Stimulated activated CD4-positive, alpha-beta T cell treated with anti-CD3 and anti-CD28 coated beads, Interleukin-2, amount 100 ng/mL, for 4 hours (primary cell): ENCODE measurements around the gene OR51M1.

ENCODE experiments used
- DNase-seq: peaks from one replicate; pipeline ENCODE4 v3.0.0-alpha.2; 2020; ENCODE audit warnings: low read depth

The OR51M1 gene

DNA sequence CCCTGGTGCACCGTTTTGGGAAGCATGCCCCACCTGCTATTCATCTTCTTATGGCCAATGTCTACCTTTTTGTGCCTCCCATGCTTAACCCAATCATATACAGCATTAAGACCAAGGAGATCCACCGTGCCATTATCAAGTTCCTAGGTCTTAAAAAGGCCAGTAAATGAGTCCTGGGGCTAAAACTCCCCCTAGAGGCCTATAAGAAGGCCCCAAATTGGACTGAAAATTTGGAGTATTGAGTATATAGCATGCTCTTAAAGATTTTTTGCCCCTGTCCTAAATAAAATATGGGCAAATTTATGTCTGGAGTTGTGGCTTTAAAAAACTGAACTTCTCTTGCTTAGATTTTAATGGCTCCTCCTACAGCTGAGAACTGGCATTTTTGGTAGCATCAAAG lies 6.6 kb downstream of the OR51M1 start:
- no peak for DNase-seq

DNA sequence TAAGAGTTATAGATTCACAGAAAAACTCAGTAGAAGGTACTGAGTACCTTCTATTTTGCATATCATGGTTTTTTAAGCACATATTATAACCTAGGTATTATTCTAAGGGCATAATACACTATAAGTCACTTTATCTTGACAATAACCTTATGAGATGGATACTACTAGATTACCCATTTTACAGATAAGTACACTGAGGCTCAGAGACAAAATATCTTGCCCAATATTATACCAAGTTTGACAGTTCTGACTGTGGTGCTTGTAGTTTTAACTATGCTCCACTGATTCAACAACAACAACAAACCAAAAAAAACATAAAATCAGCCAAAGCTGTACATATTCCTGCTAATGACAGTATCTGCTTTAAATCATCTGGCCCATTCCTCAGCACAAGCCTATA lies 10.5 kb downstream of the OR51M1 start:
- DNase-seq, result no peak

DNA sequence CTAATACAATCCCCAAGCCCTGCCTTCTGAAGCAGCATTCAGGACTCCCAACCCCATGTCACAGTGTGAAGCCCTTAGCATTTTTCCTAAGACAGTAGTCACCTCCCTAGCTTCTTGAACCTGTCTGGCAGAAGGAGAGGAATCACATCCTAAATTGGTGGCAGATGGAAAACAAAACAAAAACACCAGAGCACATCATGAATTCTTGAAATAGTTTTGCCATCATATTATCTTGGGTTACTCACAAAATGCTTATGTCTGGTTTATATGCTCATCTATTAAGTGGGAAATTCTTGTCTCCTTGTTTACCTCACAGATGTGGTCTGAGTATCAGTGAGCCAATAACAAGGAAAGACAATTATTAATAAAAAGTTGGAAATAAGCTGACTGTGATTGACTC lies 15.3 kb downstream of the OR51M1 start:
- no peak for DNase-seq

DNA sequence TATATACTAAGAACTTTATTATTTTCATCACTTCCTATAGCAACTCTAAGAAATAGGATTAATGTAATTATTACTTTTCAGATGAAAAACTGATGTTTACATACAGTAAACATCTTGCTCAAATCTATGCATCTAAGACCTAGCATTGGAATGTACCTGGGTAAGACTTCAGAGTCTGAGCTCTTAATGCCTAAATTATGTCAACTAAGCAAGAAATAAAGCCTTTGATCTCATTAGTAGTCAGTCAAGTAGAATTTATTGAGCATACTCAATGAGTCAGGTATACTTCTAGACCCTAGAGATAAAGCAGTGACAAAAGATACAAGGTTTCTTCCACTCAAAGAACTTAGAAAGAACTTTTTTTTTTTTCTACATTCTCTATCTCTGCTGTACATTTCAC lies 21.6 kb downstream of the OR51M1 start:
- DNase-seq, result no peak

DNA sequence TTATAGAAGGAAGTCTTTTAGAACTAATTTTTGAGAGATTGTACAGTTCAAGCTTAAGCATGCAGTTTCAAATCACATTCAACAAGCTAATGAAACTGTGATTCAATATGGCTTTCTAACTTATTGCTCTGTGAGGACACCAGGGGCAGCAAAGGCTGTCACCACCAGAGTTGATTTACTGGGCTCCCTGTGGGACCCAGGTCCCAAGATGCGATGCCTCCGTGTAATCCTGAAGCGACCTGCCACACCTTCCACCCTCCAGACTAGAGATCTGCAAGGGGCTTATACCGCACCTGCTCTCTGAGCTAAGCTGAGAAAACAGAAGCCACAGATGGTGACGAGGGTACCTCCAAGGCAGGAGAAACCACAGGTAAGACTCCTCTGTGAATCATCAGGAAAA lies 37.4 kb downstream of the OR51M1 start:
- no peak for DNase-seq

DNA sequence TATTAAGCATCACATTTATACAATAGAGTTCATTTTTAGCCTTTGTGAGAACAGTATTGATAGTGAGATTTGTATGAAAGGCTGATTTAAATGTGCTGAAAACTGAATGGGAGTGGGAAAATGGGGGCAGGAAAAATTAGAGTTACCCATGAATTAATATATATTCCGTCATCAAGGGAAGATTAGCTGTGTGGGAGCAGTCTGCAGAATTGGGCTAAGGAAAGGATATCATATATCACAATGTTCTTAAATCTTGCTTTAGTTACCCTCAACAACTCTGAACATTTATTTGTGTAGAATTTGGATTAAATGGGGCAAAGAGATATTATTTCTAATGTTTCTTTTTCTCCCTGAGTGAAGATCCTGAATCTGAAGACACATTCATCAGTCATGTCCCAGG lies 38.2 kb downstream of the OR51M1 start, which contains the start of gene OR51Q1:
Gene OR51Q1, plus strand, starts transcription at position 301 of the 400 bp plus-strand sequence. Its CDS starts 90 bp downstream, at position 391.
- no peak for DNase-seq

DNA sequence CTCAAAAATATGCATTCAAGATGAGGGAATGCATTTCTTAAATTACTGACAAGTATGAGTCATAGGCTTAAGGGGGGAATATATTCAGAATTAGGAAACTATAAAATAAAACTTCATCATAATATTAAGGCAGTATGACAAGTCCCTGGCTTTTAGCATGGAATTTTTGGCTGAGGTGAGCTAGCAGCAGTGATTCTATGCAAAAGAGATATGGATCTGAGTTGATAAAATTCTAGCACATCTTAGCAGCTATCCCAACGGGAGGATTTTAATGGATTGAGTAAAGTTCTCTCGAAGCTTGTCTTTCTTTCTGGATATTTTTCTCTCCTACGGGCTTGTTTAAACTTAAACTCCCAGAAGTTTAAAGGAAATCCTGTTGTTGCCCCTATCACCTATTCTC lies 39.5 kb downstream of the OR51M1 start:
- DNase-seq, result no peak

DNA sequence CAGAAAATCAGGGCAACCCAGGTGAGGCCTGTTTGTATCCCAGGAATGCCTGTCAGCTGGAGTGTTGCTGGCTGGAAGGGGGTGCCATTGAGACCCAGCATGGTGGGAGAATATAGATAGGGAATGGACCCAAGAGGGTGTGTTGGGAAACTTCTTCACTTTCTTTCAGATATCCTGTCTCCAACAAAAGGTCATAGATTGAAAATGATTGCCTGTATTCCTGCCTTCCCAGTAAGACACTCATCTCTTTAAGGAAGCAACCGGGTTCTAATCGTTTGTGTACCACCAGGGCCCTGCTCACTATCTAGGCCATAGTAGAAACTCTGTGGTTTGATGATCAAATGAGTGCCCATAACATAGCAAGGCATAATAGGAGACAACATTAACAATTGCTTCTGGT lies 57.8 kb downstream of the OR51M1 start, which contains the start of gene OR51I1:
Gene OR51I1, minus strand, starts transcription at position 101 of the 400 bp plus-strand sequence. Its CDS starts 0 bp downstream, at position 101.
- DNase-seq, result no peak
